GM18502 (cell line): ENCODE measurements around the gene MIGA1.
"Not testable (repeated sequence)": the region's sequence is repeated elsewhere in the genome, so short reads cannot be mapped to it uniquely, and the experiment has no call there.

Source experiments
- ATAC-seq: cut with Tn5 transposase; IDR thresholded peaks from one replicate; pipeline ENCODE4 v1.9.1; 2021; ENCODE audit warnings: mild to moderate bottlenecking; ENCODE audit not compliant: unreplicated experiment, poor library complexity

The MIGA1 gene

DNA sequence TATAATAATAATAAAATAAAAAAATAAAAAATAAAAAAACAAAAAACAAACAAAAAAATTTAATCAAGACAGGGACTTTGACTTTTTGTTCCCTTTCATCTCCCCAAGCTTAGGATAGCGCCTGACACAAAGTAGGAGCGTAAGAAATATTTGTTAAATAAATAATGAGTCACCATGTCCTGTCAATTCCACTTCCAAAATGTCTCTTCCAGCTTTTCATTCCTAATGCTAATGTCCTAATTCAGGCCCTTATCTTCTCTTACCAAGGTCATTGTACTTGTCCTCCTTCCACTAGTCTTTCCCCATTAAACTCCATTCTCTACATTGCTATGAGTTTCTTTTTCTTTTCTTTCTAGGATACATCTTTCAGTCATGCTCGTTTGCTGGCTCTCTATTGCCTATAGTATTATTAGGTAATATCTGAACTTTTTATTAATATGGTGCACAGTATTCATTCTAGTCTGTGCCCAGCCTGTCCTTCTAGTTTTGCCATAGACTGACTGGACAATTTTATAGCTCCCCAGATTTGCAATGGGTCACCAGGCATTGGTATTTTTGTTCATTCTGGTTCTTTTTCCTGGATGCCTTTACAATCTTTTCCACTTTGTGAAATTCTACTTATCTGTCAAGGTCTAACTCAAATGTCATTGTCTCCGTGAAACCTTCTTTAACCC is 120.3 kb downstream of the MIGA1 start:
- ATAC-seq: no peak

DNA sequence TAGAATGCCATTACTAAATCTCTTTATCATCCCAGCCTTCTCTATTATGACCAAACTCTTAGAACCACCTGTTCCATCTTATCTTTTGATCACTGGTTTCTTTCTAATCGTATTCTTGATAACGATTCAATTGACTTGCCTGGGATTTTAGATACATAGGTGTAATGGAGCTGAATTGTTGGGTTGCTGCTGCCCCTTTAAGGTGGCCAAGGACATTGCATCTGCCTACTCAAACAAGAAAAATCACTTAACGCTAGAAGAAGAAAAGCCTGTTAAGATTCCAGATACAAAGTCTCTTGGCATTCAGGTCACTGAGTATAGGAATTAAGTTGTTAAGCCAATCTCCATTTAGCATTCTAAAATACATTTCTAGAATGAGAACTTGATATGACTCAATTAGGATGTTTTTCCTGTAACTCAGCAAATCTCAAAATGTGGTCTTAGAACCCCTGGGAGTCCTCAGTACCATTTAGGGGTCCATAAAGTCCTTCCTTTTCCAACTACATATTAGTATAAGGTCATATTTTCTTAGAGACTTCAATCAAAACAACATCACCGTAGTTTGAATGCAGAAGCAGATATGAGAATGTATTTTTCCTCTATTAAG is 121.3 kb downstream of the MIGA1 start:
- peak; percentile 58 for ATAC-seq

DNA sequence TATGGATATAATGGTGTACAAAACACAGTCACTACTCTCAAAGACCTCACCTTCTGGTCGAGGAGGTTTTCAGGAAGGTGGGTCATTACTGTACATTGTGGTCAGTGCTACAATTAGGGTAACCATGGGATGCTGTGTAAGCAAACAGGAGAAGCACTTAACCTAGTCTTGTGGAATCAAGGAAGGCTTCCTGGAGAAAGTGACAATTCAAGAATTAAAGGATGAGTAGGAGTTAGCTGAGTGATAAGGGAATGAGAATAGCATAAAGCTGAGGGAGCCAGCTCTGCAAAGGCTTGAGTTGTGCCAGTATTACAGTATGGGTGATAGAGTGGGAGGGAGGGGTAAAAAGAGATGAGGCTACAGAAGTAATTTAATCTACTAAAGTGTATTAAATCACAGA is 126.2 kb downstream of the MIGA1 start:
- ATAC-seq: no peak

DNA sequence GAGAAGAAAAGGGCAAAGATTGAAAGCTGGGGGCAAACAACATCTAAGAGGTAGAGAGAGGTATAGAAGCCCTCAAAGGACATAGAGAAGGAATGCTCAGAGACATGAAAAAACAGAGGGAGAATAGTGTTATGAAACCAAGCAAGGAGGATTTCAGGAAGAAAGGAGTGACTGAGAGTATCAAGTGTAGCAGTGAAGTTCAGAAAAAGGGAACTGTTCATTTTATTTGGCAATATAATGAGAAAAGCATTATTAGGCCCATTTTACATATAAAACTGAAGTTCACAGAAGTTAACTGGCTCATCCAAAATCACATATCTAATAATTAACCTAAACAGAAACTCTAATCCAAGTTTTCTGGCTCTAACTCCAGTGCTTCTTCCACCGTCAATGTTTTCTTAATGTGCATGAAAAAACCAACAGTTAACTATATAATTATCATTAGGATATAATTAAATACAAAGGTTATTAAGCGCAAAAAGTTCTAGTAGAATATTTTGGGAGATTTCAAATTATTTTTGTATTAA is 126.6 kb downstream of the MIGA1 start:
- ATAC-seq: no peak

DNA sequence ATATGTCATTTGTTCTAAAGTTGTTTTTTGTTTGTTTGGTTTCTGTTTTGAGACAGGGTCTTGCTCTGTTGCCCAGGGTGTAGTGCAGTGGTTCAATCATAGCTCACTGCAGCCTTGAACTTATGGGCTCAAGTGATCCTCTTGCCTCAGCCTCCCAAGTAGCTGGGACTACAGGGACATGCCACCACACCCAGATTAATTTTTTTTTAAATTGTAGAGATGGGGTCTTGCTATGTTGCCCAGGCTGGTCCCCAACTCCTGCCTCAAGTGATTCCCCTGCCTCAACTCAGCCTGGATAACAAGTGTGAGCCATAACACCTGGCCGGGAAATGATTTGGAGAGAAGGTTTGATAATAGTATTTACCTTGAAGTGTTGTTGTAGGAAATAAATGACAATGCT is 127.2 kb downstream of the MIGA1 start:
- ATAC-seq: no peak

DNA sequence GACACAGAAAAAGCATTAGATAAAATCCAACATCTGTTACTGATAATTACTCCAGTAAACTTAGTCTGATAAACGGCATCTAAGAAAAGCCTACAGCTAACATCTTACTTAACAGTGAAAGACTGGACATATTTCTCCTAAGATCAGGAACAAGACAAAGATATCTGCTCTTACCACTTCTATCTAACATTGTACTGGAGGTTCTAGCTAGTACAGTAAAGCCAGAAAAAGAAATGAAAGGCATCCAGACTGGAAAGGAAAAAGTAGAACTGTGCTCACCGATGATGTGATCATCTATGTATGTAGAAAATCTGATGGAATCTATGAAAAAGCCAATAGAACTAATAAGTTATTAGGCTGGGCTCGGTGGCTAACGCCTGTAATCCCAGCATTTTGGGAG is 130.7 kb downstream of the MIGA1 start:
- no peak for ATAC-seq

DNA sequence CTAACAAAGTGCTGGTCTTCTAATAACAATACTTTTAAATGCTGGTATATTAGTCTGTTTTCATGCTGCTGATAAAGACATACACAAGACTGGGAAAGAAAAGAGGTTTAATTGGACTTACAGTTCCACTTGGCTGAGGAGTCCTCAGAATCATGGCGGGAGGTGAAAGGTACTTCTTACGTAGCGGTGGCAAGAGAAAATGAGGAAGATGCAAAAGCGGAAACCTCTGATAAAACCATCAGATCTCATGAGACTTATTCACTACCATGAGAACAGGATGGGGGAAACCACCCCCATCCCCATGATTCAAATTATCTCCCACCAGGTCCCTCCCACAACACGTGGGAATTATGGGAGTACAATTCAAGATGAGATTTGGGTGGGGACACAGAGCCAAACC is 139.5 kb downstream of the MIGA1 start:
- not testable (repeated sequence) for ATAC-seq

DNA sequence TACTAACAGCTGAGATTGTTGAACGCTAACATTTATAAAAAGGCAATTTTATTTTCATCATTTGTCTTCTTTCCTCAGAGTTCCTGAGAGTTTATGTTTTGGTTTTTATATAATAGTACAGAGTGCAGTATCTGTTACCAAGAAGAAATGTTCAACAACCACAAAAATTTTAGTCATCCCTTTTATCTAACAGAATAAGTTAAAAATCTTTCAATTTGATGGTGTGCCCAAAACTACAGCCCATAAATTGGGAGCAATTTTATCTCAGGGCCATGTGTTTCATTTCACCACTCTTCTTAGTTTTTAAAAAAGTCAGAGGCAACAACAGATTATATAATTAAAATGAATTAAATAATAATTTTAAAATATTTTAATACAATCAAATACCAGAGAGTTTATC is 146.1 kb downstream of the MIGA1 start:
- ATAC-seq: no peak

DNA sequence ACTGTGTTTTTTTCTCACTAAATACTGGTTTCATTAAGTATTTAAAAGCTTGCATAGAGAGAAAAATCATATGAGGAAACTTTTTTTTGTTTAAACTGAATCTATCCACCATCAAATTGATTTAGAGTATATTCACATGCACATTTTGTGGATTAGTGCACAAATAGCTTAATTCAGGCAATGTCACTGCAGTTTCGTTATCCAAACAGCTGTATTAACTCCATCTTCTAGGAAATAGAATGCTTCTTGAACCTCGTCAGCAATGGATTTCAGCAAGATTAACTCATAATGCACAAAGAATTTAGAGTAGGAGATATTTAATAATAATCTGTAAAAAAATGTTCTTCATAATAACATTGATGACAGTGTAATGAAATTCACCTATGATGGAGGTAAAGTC is 146.5 kb downstream of the MIGA1 start:
- no peak for ATAC-seq

DNA sequence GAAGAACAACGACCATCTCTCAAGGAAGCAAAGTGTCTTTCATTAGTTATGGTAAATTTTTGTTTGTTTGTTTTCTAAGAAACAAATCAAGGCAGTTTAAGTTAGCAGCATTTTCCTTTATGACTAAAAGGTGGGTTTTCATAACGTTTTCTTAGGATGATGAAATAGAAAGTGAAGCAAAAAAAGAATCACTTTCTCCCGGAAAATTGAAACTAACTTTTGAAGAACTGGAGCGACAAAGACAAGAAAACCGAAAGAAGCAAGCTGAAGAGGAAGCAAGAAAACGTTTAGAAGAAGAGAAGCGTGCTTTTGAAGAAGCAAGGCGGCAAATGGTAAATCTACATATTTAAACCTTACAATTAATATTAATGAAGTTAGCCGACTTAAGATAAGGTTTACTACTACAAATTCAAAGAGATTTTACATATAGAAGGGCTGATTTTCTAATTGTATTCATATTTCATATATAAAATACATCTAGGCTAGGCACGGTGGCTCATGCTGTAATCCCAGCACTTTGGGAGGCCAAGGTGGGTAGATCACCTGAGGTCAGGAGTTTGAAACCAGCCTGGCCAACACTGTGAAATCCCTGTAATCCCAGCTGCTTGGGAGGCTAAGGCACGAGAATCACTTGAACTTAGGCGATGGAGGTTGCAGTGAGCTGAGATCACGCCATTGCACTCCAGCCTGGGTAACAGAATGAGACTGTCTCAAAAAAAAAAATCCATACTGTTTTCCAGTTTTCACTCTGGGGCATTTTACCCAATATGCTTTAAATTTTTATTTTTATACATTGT is 147.3 kb downstream of the MIGA1 start:
- peak; percentile 67 for ATAC-seq

DNA sequence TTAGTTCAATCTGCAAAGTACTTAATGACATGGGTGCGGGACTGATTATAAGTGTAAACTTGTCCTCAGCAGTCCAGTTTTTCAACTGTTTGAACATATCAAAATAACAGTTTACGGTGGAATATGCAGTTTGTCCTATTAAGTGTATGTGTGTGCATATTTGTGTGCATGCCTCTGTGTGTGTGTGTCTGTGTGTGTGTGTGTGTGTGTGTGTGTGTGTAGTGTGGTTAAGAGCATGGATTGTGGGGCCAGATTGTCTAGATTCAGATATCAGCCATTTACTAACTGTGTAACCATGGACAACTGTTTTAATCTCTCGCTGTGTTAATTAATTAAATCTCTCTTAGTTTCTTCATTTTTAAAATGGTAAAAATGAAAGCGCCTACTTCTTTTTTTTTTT is 148.0 kb downstream of the MIGA1 start:
- peak; percentile 20 for ATAC-seq
